Measurements from ENCODE around the gene VPS26B.

- TF ChIP-seq POLR2AphosphoS5 (IDR thresholded peaks at IDR 0.05; ENCODE audit: borderline replicate concordance, low read depth, low read length), result no peak
- no peak for TF ChIP-seq FOXP2 (optimal IDR thresholded peaks at IDR 0.05; ENCODE audit: control extremely low read depth, extremely low read length, insufficient read depth)
These were observed 1.4 kb upstream of the VPS26B start for GRCh38 chr11:134223121-134223520.

Data from SK-N-MC (cell line).